Endothelial cell of umbilical vein (primary cell): ENCODE results near the gene CAPN5. TPM values are rescaled to one million over a fixed set of nuclear protein-coding genes. Genes with fewer than 3 reads are reported as not detected.

Experiments
- BruUV-seq: library from RNA; stranded (reverse); fragments of 400-500 nt; replicated peaks from 2 replicates; lab custom pipeline; 2021; lab: Mats Ljungman, UMichigan
- CTCF ChIA-PET: fragments of 300-600, 350-600 bp; sonication (Branson Sonifier 250); formaldehyde crosslinking; loops from one replicate; lab custom pipeline; 2021; ENCODE audit warnings: antibody characterized with exemption, inconsistent platforms; lab: Charles Lee
- POLR2A ChIA-PET: fragments of 300-600, 350-600 bp; sonication (Branson Sonifier 250); formaldehyde crosslinking; loops from one replicate; lab custom pipeline; 2021; ENCODE audit warnings: antibody characterized with exemption, inconsistent platforms; lab: Charles Lee
- DNase-seq: peaks from one replicate; pipeline ENCODE4 v3.0.0-alpha.2; 2011; ENCODE audit warnings: low read depth, low spot score
- FAIRE-seq: peaks from 2 replicates; lab custom pipeline; 2011; peaks lifted over from hg19 to GRCh38; lab: Jason Lieb, UNC
- H2AFZ ChIP-seq: 2 replicates; pipeline ENCODE4 v1.6.0; 2012; ENCODE audit warnings: low read depth, low read length, control low read depth, inconsistent platforms
- H3K27ac ChIP-seq: 2 replicates; pipeline ENCODE4 v1.5.1; 2011; ENCODE audit warnings: low read depth, mild to moderate bottlenecking, control low read depth, low read length, moderate library complexity; ENCODE audit not compliant: insufficient read depth
- H3K27me3 ChIP-seq, 2 experiments: 2 replicates each; pipeline versions ENCODE4 v1.6.0 to v1.6.1; 2011; ENCODE audit warnings: low read length in 2 of 2, mixed read lengths in 1 of 2; ENCODE audit not compliant: control insufficient read depth in 2 of 2, insufficient read depth in 2 of 2
- H3K36me3 ChIP-seq, 2 experiments: 2 replicates in 1 of 2; 3 replicates in 1 of 2; pipeline ENCODE4 v1.5.1; 2011; ENCODE audit warnings: low read length in 2 of 2, mild to moderate bottlenecking in 1 of 2, moderate library complexity in 1 of 2; ENCODE audit not compliant: control insufficient read depth in 2 of 2, insufficient read depth in 2 of 2; ENCODE audit errors: extremely low read depth in 1 of 2
- H3K4me1 ChIP-seq: 3 replicates; pipeline ENCODE4 v1.5.1; 2011; ENCODE audit warnings: mild to moderate bottlenecking, low read length; ENCODE audit not compliant: control insufficient read depth, insufficient read depth; ENCODE audit errors: extremely low read depth
- H3K4me2 ChIP-seq: 2 replicates; pipeline ENCODE4 v1.6.1; 2011; ENCODE audit warnings: low read length, control low read depth, mixed read lengths; ENCODE audit not compliant: insufficient read depth
- H3K4me3 ChIP-seq, 3 experiments: fragments of 200-600 bp in 1 of 3; sonication (generic), shearing (Covaris generic) in 1 of 3; replicated peaks in 1 of 3; 2 replicates each; pipeline ENCODE4 v1.5.1; 2011 to 2016; ENCODE audit warnings: control low read depth in 3 of 3, low read length in 3 of 3, mild to moderate bottlenecking in 2 of 3, inconsistent platforms in 1 of 3, low read depth in 1 of 3, moderate library complexity in 1 of 3; ENCODE audit not compliant: insufficient read depth in 1 of 3
- H3K79me2 ChIP-seq: 2 replicates; pipeline ENCODE4 v1.6.0; 2012; ENCODE audit warnings: low read length, inconsistent platforms; ENCODE audit not compliant: control insufficient read depth, insufficient read depth
- H3K9ac ChIP-seq: replicated peaks from 2 replicates; pipeline ENCODE3; 2011; ENCODE audit warnings: low read length, control low read depth; ENCODE audit not compliant: insufficient read depth; ENCODE audit errors: extremely low read depth
- H3K9me1 ChIP-seq: replicated peaks from 3 replicates; pipeline ENCODE4 v1.6.0; 2011; ENCODE audit warnings: mild to moderate bottlenecking, low read length; ENCODE audit not compliant: control insufficient read depth, insufficient read depth; ENCODE audit errors: extremely low read depth
- H3K9me3 ChIP-seq: replicated peaks from 2 replicates; pipeline ENCODE4 v1.5.1; 2012; ENCODE audit warnings: low read length, inconsistent platforms; ENCODE audit not compliant: control insufficient read depth, insufficient read depth
- H4K20me1 ChIP-seq: replicated peaks from 2 replicates; pipeline ENCODE3; 2011; ENCODE audit warnings: mild to moderate bottlenecking, low read length; ENCODE audit not compliant: control insufficient read depth, insufficient read depth; ENCODE audit errors: extremely low read depth
- EZH2 ChIP-seq: IDR thresholded peaks from 2 replicates; pipeline ENCODE4 v1.6.1; 2012; ENCODE audit warnings: borderline replicate concordance, low read depth, mild to moderate bottlenecking, moderate library complexity, low read length, inconsistent platforms; ENCODE audit not compliant: severe bottlenecking
- FOS ChIP-seq: IDR thresholded peaks from 2 replicates; pipeline ENCODE4 v1.6.1; 2011; ENCODE audit warnings: mild to moderate bottlenecking, low read length, moderate library complexity, borderline replicate concordance; ENCODE audit not compliant: insufficient read depth
- GATA2 ChIP-seq: IDR thresholded peaks from 2 replicates; pipeline ENCODE4 v1.7.0; 2011; ENCODE audit warnings: low read depth, mild to moderate bottlenecking, moderate library complexity, mixed read lengths, low read length; ENCODE audit not compliant: insufficient read length, insufficient read depth
- JUN ChIP-seq: IDR thresholded peaks from 2 replicates; pipeline ENCODE4 v1.6.1; 2011; ENCODE audit warnings: borderline replicate concordance, low read depth; ENCODE audit not compliant: insufficient read length, insufficient read depth
- MYC ChIP-seq: IDR thresholded peaks from one replicate; pipeline ENCODE4 v1.6.1; 2011; ENCODE audit warnings: mild to moderate bottlenecking, low read depth, low read length
- POLR2A ChIP-seq: IDR thresholded peaks from 2 replicates; pipeline ENCODE4 v1.6.1; 2012; ENCODE audit warnings: low read depth, mild to moderate bottlenecking, control low read depth, low read length
- POLR2AphosphoS5 ChIP-seq: IDR thresholded peaks from 2 replicates; pipeline ENCODE4 v1.6.1; 2012; ENCODE audit warnings: low read depth, mild to moderate bottlenecking, control low read depth, low read length, moderate library complexity; ENCODE audit not compliant: insufficient read depth
- dilution Hi-C: fragments of 300-500 bp; cut with MboI; formaldehyde crosslinking; loops from one replicate; pipeline ENCODE4 v1.15.0; 2019; ENCODE audit warnings: low sequenced_read_pairs; ENCODE audit not compliant: extremely low pct_ligation_motif_present
- intact Hi-C: fragments of 100-400 bp; cut with micrococcal nuclease; formaldehyde crosslinking; loops from one replicate; pipeline ENCODE4 v1.10.0; 2022
- polyA plus RNA-seq, 4 experiments: library from polyadenylated mRNA; depleted of rRNA in 3 of 4; stranded (reverse) in 3 of 4; unstranded in 1 of 4; fragments of >200 nt; gene quantifications; 2 replicates each; pipeline versions ENCODE4 v1.2.1 to v1.2.3, GENCODE V29; 2011 to 2012; ENCODE audit warnings: missing spikeins in 1 of 4
- total RNA-seq: library from RNA; stranded (reverse); gene quantifications from 2 replicates; pipeline ENCODE4 v1.2.3, GENCODE V29; 2021
- TF ChIP-seq, protein P1 (sequence below): IDR thresholded peaks from 2 replicates; pipeline ENCODE4 v1.6.1; 2011; ENCODE audit not compliant: insufficient read depth, insufficient read length
- TF ChIP-seq, protein P2 (sequence below), 2 donors: IDR thresholded peaks; 1 replicate in 1 of 2; 2 replicates in 1 of 2; pipeline ENCODE4 v1.5.1; 2011; ENCODE audit warnings: low read length in 2 of 2, mild to moderate bottlenecking in 2 of 2, moderate library complexity in 2 of 2, control low read depth in 1 of 2, inconsistent platforms in 1 of 2, low read depth in 1 of 2; ENCODE audit not compliant: insufficient read depth in 1 of 2; ENCODE audit errors: extremely low read depth in 1 of 2

CAPN5 gene
- total and polyA plus RNA-seq, 2 donors (not counting 3 experiments of a cell fraction or from before 2014, with no cell fraction given) = 15.0 to 17.0 TPM

DNA sequence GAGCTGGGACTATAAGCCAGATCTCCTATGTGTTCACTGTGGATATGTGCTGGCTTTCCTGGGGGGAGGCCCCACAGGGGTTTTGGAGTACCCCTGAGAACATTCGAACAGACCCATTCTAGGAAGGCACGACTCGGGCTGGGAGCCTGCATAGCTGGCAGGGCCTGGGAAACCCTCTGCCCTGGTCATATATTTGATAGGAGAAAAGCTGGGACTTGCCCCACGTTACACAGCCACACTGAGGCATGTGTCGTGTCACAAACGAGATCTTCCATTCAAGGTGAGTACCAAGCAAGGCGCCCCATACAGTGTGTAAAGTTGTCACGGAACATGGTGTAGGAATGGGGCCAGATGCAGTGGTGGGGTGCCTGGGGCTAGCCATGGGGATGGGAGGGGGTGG is 72.4 kb downstream of the CAPN5 start:
- Histone ChIP-seq H3K9ac (no peak overlapping the region), H3K9me1 (no peaks in the 10 kb centered on the region), H3K79me2 (no peaks in the 10 kb centered on the region), H3K4me2 (no peak overlapping the region), H2AFZ (no peak overlapping the region), H3K27me3 (no peaks in the 10 kb centered on the region), H3K4me1 (peaks cover 8% of the 10 kb centered on the region), H3K4me3 (no peak overlapping the region), H3K36me3 (no peaks in the 10 kb centered on the region), H4K20me1 (no peaks in the 10 kb centered on the region), H3K9me3 (no peaks in the 10 kb centered on the region), H3K27ac (no peak overlapping the region)
- dilution Hi-C loops = no loop called here
- intact Hi-C loops = no loop called here
- DNase-seq = no peak
- no TSS peak for BruUV-seq
- CTCF ChIA-PET = interaction anchor here (1.4 to 3.6 kb wide), 3 partner anchors 11 to 49 kb away, joined by 5 to 28 read pairs (median 8); partner anchors contain the start of gene MYO7A
- no peak for TF ChIP-seq JUN
- TF ChIP-seq, protein P1, sequence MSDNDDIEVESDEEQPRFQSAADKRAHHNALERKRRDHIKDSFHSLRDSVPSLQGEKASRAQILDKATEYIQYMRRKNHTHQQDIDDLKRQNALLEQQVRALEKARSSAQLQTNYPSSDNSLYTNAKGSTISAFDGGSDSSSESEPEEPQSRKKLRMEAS = no peak
- no peak for TF ChIP-seq POLR2A
- no peak for TF ChIP-seq MYC
- no peak for TF ChIP-seq POLR2AphosphoS5
- no peak for TF ChIP-seq FOS
- POLR2A ChIA-PET = no interaction called here
- FAIRE-seq = no peak

DNA sequence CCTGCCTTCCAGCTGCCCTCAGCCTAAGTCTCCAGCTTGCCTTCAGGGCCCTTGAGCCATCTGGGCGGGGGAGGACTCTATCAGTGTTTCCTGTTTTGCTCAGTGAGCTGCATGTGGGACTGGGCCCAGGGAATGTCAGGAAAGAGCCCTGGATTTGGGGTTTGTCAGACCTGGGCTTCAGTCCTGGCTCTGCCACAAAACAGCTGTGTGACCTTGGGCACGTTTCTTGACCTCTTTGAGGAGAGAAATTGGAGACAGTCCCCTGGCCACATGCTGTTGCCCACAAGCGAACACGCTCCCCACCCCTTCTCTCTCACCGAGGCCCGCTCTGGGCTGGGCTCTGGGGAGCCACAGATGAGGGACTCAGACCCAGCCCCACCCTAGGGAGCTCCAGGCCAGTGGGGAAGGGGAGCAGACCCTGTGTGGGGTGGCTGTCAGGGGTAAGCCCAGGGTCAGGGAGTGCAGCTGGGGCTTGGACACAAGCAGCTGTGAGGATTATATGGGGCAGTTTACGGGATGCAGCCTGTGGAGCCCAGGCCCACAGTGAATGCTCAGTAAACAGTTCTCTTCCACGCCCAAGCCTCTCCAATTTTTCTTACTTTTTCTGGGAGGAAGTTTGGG is 73.6 kb downstream of the CAPN5 start:
- no peak for TF ChIP-seq FOS
- no peak for TF ChIP-seq GATA2
- TF ChIP-seq JUN = no peak
- TF ChIP-seq, protein P2, sequence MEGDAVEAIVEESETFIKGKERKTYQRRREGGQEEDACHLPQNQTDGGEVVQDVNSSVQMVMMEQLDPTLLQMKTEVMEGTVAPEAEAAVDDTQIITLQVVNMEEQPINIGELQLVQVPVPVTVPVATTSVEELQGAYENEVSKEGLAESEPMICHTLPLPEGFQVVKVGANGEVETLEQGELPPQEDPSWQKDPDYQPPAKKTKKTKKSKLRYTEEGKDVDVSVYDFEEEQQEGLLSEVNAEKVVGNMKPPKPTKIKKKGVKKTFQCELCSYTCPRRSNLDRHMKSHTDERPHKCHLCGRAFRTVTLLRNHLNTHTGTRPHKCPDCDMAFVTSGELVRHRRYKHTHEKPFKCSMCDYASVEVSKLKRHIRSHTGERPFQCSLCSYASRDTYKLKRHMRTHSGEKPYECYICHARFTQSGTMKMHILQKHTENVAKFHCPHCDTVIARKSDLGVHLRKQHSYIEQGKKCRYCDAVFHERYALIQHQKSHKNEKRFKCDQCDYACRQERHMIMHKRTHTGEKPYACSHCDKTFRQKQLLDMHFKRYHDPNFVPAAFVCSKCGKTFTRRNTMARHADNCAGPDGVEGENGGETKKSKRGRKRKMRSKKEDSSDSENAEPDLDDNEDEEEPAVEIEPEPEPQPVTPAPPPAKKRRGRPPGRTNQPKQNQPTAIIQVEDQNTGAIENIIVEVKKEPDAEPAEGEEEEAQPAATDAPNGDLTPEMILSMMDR (IDR thresholded peaks at IDR 0.05; ENCODE audit: extremely low read depth in 1 of 2, insufficient read depth in 1 of 2, low read depth in 1 of 2, low read length in 2 of 2) = no peak
- TF ChIP-seq, protein P1 = no peak
- TF ChIP-seq MYC = no peak
- TF ChIP-seq EZH2 = no peak
- no peak for TF ChIP-seq POLR2A
- TF ChIP-seq POLR2AphosphoS5 = no peak
- Histone ChIP-seq H3K4me1 (peaks cover 8% of the 10 kb centered on the region), H3K27me3 (no peaks in the 10 kb centered on the region), H4K20me1 (no peaks in the 10 kb centered on the region), H3K4me2 (no peak overlapping the region), H3K9ac (no peak overlapping the region), H3K9me3 (no peaks in the 10 kb centered on the region), H3K4me3 (no peak overlapping the region), H3K9me1 (no peaks in the 10 kb centered on the region), H2AFZ (peak overlapping the region; percentile 21), H3K27ac (no peak overlapping the region), H3K79me2 (no peaks in the 10 kb centered on the region), H3K36me3 (no peaks in the 10 kb centered on the region)
- intact Hi-C loops = no loop called here
- dilution Hi-C loops = no loop called here
- FAIRE-seq (peak; percentile 81), DNase-seq (peak; percentile 82)
- POLR2A ChIA-PET = no interaction called here
- no TSS peak for BruUV-seq
- CTCF ChIA-PET = interaction anchor here (0.6 to 3.6 kb wide), 4 partner anchors 12 to 319 kb away, joined by 3 to 28 read pairs (median 6); partner anchors contain the start of gene MYO7A
